Mononuclear cell (primary cell): ENCODE data around the gene OOSP4B. TPM values are rescaled to one million over a fixed set of nuclear protein-coding genes. Genes with fewer than 3 reads are reported as not detected.
"Not testable (repeated sequence)": the region's sequence is repeated elsewhere in the genome, so short reads cannot be mapped to it uniquely, and the experiment has no call there.

Experiments
- H3K27me3 ChIP-seq: 2 replicates; pipeline ENCODE4 v1.6.0; 2011; ENCODE audit warnings: low read length, control low read depth; ENCODE audit not compliant: insufficient read depth
- H3K4me1 ChIP-seq: 2 replicates; pipeline ENCODE4 v1.5.1; 2011; ENCODE audit warnings: mild to moderate bottlenecking, low read length, control low read depth; ENCODE audit not compliant: insufficient read depth
- H3K4me3 ChIP-seq: 2 replicates; pipeline ENCODE4 v1.5.1; 2011; ENCODE audit warnings: mild to moderate bottlenecking, low read length, moderate library complexity
- H3K9me3 ChIP-seq: 2 replicates; pipeline ENCODE4 v1.5.1; 2011; ENCODE audit warnings: low read depth, mild to moderate bottlenecking, control low read depth, low read length
- total RNA-seq: library from RNA; depleted of rRNA; stranded (reverse); fragments of >200 nt; gene quantifications from one replicate; pipeline ENCODE4 v1.2.3, GENCODE V29; 2012

OOSP4B gene
- not detected for total RNA-seq

GRCh38 chr11:60016881-60017280, at the start of gene OOSP4B:
TSS of gene OOSP4B (plus strand) at chr11:60017181.
- no peaks in the 10 kb centered on the region for H3K4me1 ChIP-seq
- H3K4me3 ChIP-seq, result no peak within 1 kb of the TSS
- H3K27me3 ChIP-seq, result no peaks in the 10 kb centered on the region
- H3K9me3 ChIP-seq, result no peaks in the 10 kb centered on the region

GRCh38 chr11:59967677-59968394, 49.1 kb upstream of the OOSP4B start:
- Histone ChIP-seq H3K4me1 (no peaks in the 10 kb centered on the region), H3K9me3 (no peaks in the 10 kb centered on the region), H3K27me3 (no peaks in the 10 kb centered on the region), H3K4me3 (no peak overlapping the region)

GRCh38 chr11:59968395-59968783, 48.6 kb upstream of the OOSP4B start:
- Histone ChIP-seq H3K4me1 (no peaks in the 10 kb centered on the region), H3K27me3 (no peaks in the 10 kb centered on the region), H3K9me3 (no peaks in the 10 kb centered on the region), H3K4me3 (no peak overlapping the region)

GRCh38 chr11:59973097-59973496, 43.9 kb upstream of the OOSP4B start:
- H3K4me3 ChIP-seq, result no peak overlapping the region
- H3K27me3 ChIP-seq, result no peaks in the 10 kb centered on the region
- H3K9me3 ChIP-seq, result no peaks in the 10 kb centered on the region
- no peaks in the 10 kb centered on the region for H3K4me1 ChIP-seq

GRCh38 chr11:59981106-59981770, 35.7 kb upstream of the OOSP4B start:
- H3K4me1 ChIP-seq, result no peaks in the 10 kb centered on the region
- H3K9me3 ChIP-seq, result no peaks in the 10 kb centered on the region
- no peak overlapping the region for H3K4me3 ChIP-seq
- H3K27me3 ChIP-seq, result no peaks in the 10 kb centered on the region

GRCh38 chr11:59982037-59982436, 34.9 kb upstream of the OOSP4B start:
- H3K27me3 ChIP-seq, H3K9me3 ChIP-seq, H3K4me3 ChIP-seq, H3K4me1 ChIP-seq: not testable (repeated sequence)

- Histone ChIP-seq H3K27me3 (no peaks in the 10 kb centered on the region), H3K4me1 (no peaks in the 10 kb centered on the region), H3K9me3 (no peaks in the 10 kb centered on the region), H3K4me3 (no peak overlapping the region)
Measured at GRCh38 chr11:59983212-59983611, 33.8 kb upstream of the OOSP4B start.

- Histone ChIP-seq H3K4me1 (no peaks in the 10 kb centered on the region), H3K27me3 (no peaks in the 10 kb centered on the region), H3K4me3 (no peak overlapping the region), H3K9me3 (peaks cover 4% of the 10 kb centered on the region)
Measured at GRCh38 chr11:59984368-59984767, 32.6 kb upstream of the OOSP4B start.

GRCh38 chr11:59990421-59990820, 26.6 kb upstream of the OOSP4B start:
- Histone ChIP-seq H3K4me1 (no peaks in the 10 kb centered on the region), H3K9me3 (peaks cover 10% of the 10 kb centered on the region), H3K27me3 (no peaks in the 10 kb centered on the region), H3K4me3 (no peak overlapping the region)

- H3K4me3 ChIP-seq, result no peak overlapping the region
- peaks cover 10% of the 10 kb centered on the region for H3K9me3 ChIP-seq
- H3K4me1 ChIP-seq, result no peaks in the 10 kb centered on the region
- H3K27me3 ChIP-seq, result no peaks in the 10 kb centered on the region
Measured at GRCh38 chr11:59992425-59992824, 24.6 kb upstream of the OOSP4B start.

- Histone ChIP-seq H3K4me1 (no peaks in the 10 kb centered on the region), H3K4me3 (no peak overlapping the region), H3K27me3 (no peaks in the 10 kb centered on the region), H3K9me3 (no peaks in the 10 kb centered on the region)
Measured at GRCh38 chr11:59997800-59998199, 19.2 kb upstream of the OOSP4B start.

- H3K9me3 ChIP-seq, result no peaks in the 10 kb centered on the region
- H3K4me1 ChIP-seq, result no peaks in the 10 kb centered on the region
- H3K4me3 ChIP-seq, result no peak overlapping the region
- no peaks in the 10 kb centered on the region for H3K27me3 ChIP-seq
Measured at GRCh38 chr11:59999691-60000090, 17.3 kb upstream of the OOSP4B start.

- no peak overlapping the region for H3K4me3 ChIP-seq
- H3K4me1 ChIP-seq, result no peaks in the 10 kb centered on the region
- no peaks in the 10 kb centered on the region for H3K9me3 ChIP-seq
- H3K27me3 ChIP-seq, result no peaks in the 10 kb centered on the region
Measured at GRCh38 chr11:60003729-60004128, 13.3 kb upstream of the OOSP4B start.

GRCh38 chr11:60005360-60005759, 11.6 kb upstream of the OOSP4B start:
- Histone ChIP-seq H3K4me1 (no peaks in the 10 kb centered on the region), H3K27me3 (no peaks in the 10 kb centered on the region), H3K9me3 (no peaks in the 10 kb centered on the region), H3K4me3 (no peak overlapping the region)

GRCh38 chr11:60018058-60018457, 1.1 kb downstream of the OOSP4B start:
- H3K9me3 ChIP-seq, result no peaks in the 10 kb centered on the region
- H3K4me3 ChIP-seq, result no peak overlapping the region
- H3K27me3 ChIP-seq, result no peaks in the 10 kb centered on the region
- H3K4me1 ChIP-seq, result no peaks in the 10 kb centered on the region

GRCh38 chr11:60020376-60020775, 3.4 kb downstream of the OOSP4B start:
- not testable (repeated sequence) for H3K4me1 ChIP-seq, H3K9me3 ChIP-seq, H3K4me3 ChIP-seq, H3K27me3 ChIP-seq
